GM12878 (cell line): ENCODE data around the gene TPCN2. TPM values are rescaled to one million over a fixed set of nuclear protein-coding genes. Genes with fewer than 3 reads are reported as not detected.

Experiments
- ATAC-seq: fragments of 200-7000 bp; cut with Tn5 transposase; 3 replicates; pipeline ENCODE4 v1.9.1; 2020; ENCODE audit warnings: mild to moderate bottlenecking, moderate library complexity
- BruUV-seq: library from RNA; stranded (reverse); fragments of 400-500 nt; replicated peaks from 2 replicates; lab custom pipeline; 2021; lab: Mats Ljungman, UMichigan
- CTCF ChIA-PET: fragments of 300-600 bp; sonication (Branson Sonifier 250); formaldehyde crosslinking; extraction: SDS; loops from one replicate; lab custom pipeline; 2021; ENCODE audit warnings: inconsistent platforms; lab: Yijun Ruan, JAX
- POLR2A ChIA-PET: fragments of 350-600 bp; formaldehyde crosslinking; extraction: SDS; loops from one replicate; lab custom pipeline; 2021; ENCODE audit warnings: inconsistent platforms; lab: Charles Lee
- RAD21 ChIA-PET: fragments of 300-600 bp; sonication (Branson Sonifier 250); formaldehyde crosslinking; loops from one replicate; lab custom pipeline; 2023; ENCODE audit warnings: antibody characterized with exemption; ENCODE audit not compliant: unreplicated experiment; lab: Charles Lee
- SMC1A ChIA-PET: fragments of 300-600 bp; sonication (Branson Sonifier 250); formaldehyde crosslinking; loops from one replicate; lab custom pipeline; 2023; ENCODE audit not compliant: unreplicated experiment, uncharacterized antibody; lab: Charles Lee
- DNase-seq: peaks from one replicate; pipeline ENCODE4 v3.0.0-alpha.2; 2011; ENCODE audit warnings: low read depth, low spot score
- FAIRE-seq: peaks from 3 replicates; lab custom pipeline; 2011; peaks lifted over from hg19 to GRCh38; lab: Jason Lieb, UNC
- H2AFZ ChIP-seq: 2 replicates; pipeline ENCODE4 v1.6.0; 2011; ENCODE audit warnings: low read depth, low read length, control low read depth; ENCODE audit not compliant: control insufficient read depth
- H3K27ac ChIP-seq: 2 replicates; pipeline ENCODE4 v1.5.1; 2011; ENCODE audit warnings: control low read depth; ENCODE audit not compliant: control insufficient read depth, insufficient read depth
- H3K27me3 ChIP-seq, 2 experiments: replicated peaks in 1 of 2; 2 replicates each; pipeline versions ENCODE4 v1.6.0 to v1.6.1; 2011; ENCODE audit warnings: low read length in 1 of 2; ENCODE audit not compliant: control insufficient read depth in 2 of 2, insufficient read depth in 2 of 2
- H3K36me3 ChIP-seq, 2 experiments: 2 replicates each; pipeline ENCODE4 v1.5.1; 2011; ENCODE audit warnings: low read length in 1 of 2; ENCODE audit not compliant: control insufficient read depth in 2 of 2, insufficient read depth in 2 of 2
- H3K4me1 ChIP-seq: 2 replicates; pipeline ENCODE4 v1.6.1; 2011; ENCODE audit warnings: mild to moderate bottlenecking, low read length, moderate library complexity, mixed read lengths; ENCODE audit not compliant: control insufficient read depth, insufficient read depth
- H3K4me2 ChIP-seq: 2 replicates; pipeline ENCODE4 v1.6.0; 2011; ENCODE audit warnings: control low read depth; ENCODE audit not compliant: control insufficient read depth, insufficient read depth
- H3K4me3 ChIP-seq: fragments of 200-600 bp; sonication (generic); 2 replicates; pipeline ENCODE4 v1.5.1; 2016
- H3K79me2 ChIP-seq: 2 replicates; pipeline ENCODE4 v1.6.0; 2011; ENCODE audit warnings: low read length; ENCODE audit not compliant: control insufficient read depth, insufficient read depth
- H3K9ac ChIP-seq: 2 replicates; pipeline ENCODE4 v1.8.0; 2011; ENCODE audit warnings: low read length, control low read depth, mixed read lengths; ENCODE audit not compliant: control insufficient read depth, insufficient read depth
- H3K9me3 ChIP-seq: replicated peaks from 3 replicates; pipeline ENCODE4 v1.5.1; 2011; ENCODE audit warnings: mild to moderate bottlenecking, low read length; ENCODE audit not compliant: control insufficient read depth, insufficient read depth
- H4K20me1 ChIP-seq: 2 replicates; pipeline ENCODE4 v1.6.0; 2011; ENCODE audit not compliant: control insufficient read depth, insufficient read depth
- CHD2 ChIP-seq: IDR thresholded peaks from 2 replicates; pipeline ENCODE4 v1.6.1; 2011; ENCODE audit warnings: low read depth, low read length, improper control_type of control experiment, borderline replicate concordance
- LARP7 ChIP-seq: fragments of 450-650 bp; IDR thresholded peaks from 2 replicates; pipeline ENCODE4 v1.6.1; 2017; ENCODE audit warnings: mild to moderate bottlenecking
- NFXL1 ChIP-seq: fragments of 450-650 bp; IDR thresholded peaks from 2 replicates; pipeline ENCODE4 v1.6.1; 2017; ENCODE audit warnings: antibody characterized with exemption, mild to moderate bottlenecking, borderline replicate concordance
- RAD21 ChIP-seq: IDR thresholded peaks from 2 replicates; pipeline ENCODE4 v1.6.1; 2011; ENCODE audit warnings: mild to moderate bottlenecking, low read depth, low read length, moderate library complexity; ENCODE audit not compliant: insufficient read depth
- SKIL ChIP-seq: fragments of 450-650 bp; IDR thresholded peaks from 2 replicates; pipeline ENCODE4 v1.6.1; 2017; ENCODE audit warnings: mild to moderate bottlenecking, low read depth, inconsistent platforms; ENCODE audit not compliant: poor library complexity, severe bottlenecking
- ZNF207 ChIP-seq: fragments of 450-650 bp; IDR thresholded peaks from 2 replicates; pipeline ENCODE4 v1.6.1; 2014; ENCODE audit warnings: antibody characterized with exemption, mild to moderate bottlenecking, borderline replicate concordance
- WGBS: methylation state at CpG from one replicate; pipeline ENCODE4 v1.1.6; 2016; ENCODE audit warnings: low lambda C conversion rate; ENCODE audit not compliant: insufficient replicate concordance, insufficient coverage; ENCODE audit errors: missing lambda C conversion rate; 5-methylcytosine and 5-hydroxymethylcytosine counted together
- in situ Hi-C: fragments of 300-500 bp; cut with MboI; formaldehyde crosslinking; loops from 9 replicates; pipeline ENCODE4 v1.14.3; 2018; ENCODE audit warnings: mixed read lengths
- intact Hi-C: fragments of 100-400 bp; cut with micrococcal nuclease; formaldehyde crosslinking; loops from one replicate; pipeline ENCODE4 v1.14.2; 2022; ENCODE audit not compliant: unreplicated experiment
- polyA plus RNA-seq, 11 experiments: library from polyadenylated mRNA; depleted of rRNA in 4 of 11; unstranded in 6 of 11; stranded (reverse) in 5 of 11; fragments of >200 nt; fragmentation: Nextera tagmentation in 4 of 11; fragmentation: Illumina TruSeq in 1 of 11; extraction: Ambion mirVana in 4 of 11; extraction: Trizol in 1 of 11; gene quantifications; 1 replicate in 1 of 11; 2 replicates in 10 of 11; pipeline versions ENCODE4 v1.2.1 to v1.2.3, GENCODE V29; 2011 to 2016; ENCODE audit warnings: inconsistent platforms in 2 of 11, missing spikeins in 2 of 11, low read depth in 1 of 11
- total RNA-seq, 4 experiments: library from RNA; depleted of rRNA in 3 of 4; stranded (reverse); fragments of >200 nt in 3 of 4; fragmentation: Illumina TruSeq in 1 of 4; extraction: Trizol in 1 of 4; gene quantifications; 2 replicates each; pipeline versions ENCODE4 v1.2.1 to v1.2.3, GENCODE V29; 2013 to 2021

TPCN2 gene
- total and polyA plus RNA-seq, 10 of the 15 experiments (the other 5 are each of a cell fraction or from before 2014, with no cell fraction given): 1.7 to 18.4 (median 8.4) TPM

GRCh38 chr11:69086152-69087132 is 37.7 kb downstream of the TPCN2 start:
- RAD21 ChIA-PET: interaction anchor here (1.0 kb wide), 1 partner anchor 34 kb away, joined by 3 read pairs; no protein-coding TSS in a partner anchor
- Histone ChIP-seq H3K79me2 (no peaks in the 10 kb centered on the region), H2AFZ (no peak overlapping the region), H3K4me2 (no peak overlapping the region), H3K4me3 (no peak overlapping the region), H4K20me1 (no peaks in the 10 kb centered on the region), H3K4me1 (no peaks in the 10 kb centered on the region), H3K9ac (no peak overlapping the region), H3K9me3 (no peaks in the 10 kb centered on the region; the same call in 2 of the 3 replicates), H3K27me3 (no peaks in the 10 kb centered on the region), H3K36me3 (peaks cover 3% of the 10 kb centered on the region in 2 experiments; a peak in 3 of 4 replicates), H3K27ac (no peak overlapping the region)
- SMC1A ChIA-PET: no interaction called here
- BruUV-seq: no TSS peak
- in situ Hi-C loops: loop anchor here (10.0 kb wide), 1 partner anchor 452 kb away; no protein-coding TSS in a partner anchor
- FAIRE-seq (no peak), ATAC-seq (no peak), DNase-seq (no peak)
- WGBS: 74% methylated on average over 26 of the region's 28 CpGs
- CTCF ChIA-PET: interaction anchor here (0.6 to 1.2 kb wide), 2 partner anchors 209 to 242 kb away, joined by 3 read pairs; no protein-coding TSS in a partner anchor
- intact Hi-C loops: loop anchor here (5.0 kb wide), 1 partner anchor 139 kb away; no protein-coding TSS in a partner anchor
- POLR2A ChIA-PET: no interaction called here
- TF ChIP-seq CHD2 (no peak), RAD21 (0 out of 2 replicates have a peak, but pooled peaks have one; percentile 6), NFXL1 (no peak), SKIL (no peak), ZNF207 (no peak), LARP7 (no peak)
